ENCODE measurements around the gene CDH13. TPM values are rescaled to one million over a fixed set of nuclear protein-coding genes. Genes with fewer than 3 reads are reported as not detected.

The CDH13 gene
- total and polyA plus RNA-seq, 10 of the 15 experiments (the other 5 are each of a cell fraction or from before 2014, with no cell fraction given), result under 0.01 to 0.05 TPM; not detected in 8

DNA sequence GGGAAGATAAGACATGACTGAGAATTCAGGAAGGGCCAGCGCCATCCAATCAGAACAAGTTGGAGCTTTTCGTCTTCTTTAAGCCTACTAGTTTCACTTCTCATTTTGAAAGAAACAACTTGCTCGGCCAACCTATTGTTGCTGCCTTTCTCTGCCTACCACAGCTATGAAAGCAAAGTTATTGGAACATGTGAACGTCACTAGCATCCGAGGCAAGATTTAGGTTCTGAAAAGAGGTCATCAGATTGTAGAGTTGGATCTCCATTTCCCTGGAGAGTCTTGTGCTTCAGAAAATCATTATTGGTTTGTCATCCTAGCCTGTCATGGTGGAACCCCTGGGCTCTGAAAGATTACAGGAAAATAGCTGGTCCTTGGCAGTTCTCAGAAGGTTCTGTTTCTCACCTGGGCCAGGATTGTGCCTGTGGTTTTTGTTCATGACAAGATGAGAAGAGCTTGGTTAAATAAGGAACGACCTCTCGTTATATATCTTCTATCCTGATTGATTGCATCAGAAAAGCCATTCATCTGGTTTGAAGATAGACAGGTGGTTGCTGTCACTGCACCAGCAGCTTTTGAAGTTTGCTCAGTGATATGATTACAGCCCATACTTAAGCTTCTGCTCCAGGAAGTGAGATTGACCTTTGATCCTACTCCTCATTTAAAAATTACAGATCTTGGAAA, 25.3 kb downstream of the CDH13 start (continued):
- TF ChIP-seq POU2F2 (IDR thresholded peaks at IDR 0.05; ENCODE audit: borderline replicate concordance, low read depth, low read length) (no peak), ATF7 (IDR thresholded peaks at IDR 0.05; ENCODE audit: low read depth) (peak; percentile 56), BACH1 (IDR thresholded peaks at IDR 0.05; ENCODE audit: borderline replicate concordance) (no peak), POLR2A (IDR thresholded peaks at IDR 0.05; ENCODE audit: low read depth, low read length) (peak; percentile 44), ETV6 (conservative IDR thresholded peaks at IDR 0.05 in 1 of 2, IDR thresholded peaks at IDR 0.05 in 1 of 2; ENCODE audit: borderline replicate concordance in 1 of 2, low read depth in 1 of 2) (no peak), MXI1 (IDR thresholded peaks at IDR 0.05; ENCODE audit: low read depth, low read length) (no peak), SUPT20H (IDR thresholded peaks at IDR 0.05; ENCODE audit: borderline replicate concordance, control insufficient read depth, low read depth, low read length) (no peak), NFYA (IDR thresholded peaks at IDR 0.05; ENCODE audit: borderline replicate concordance, low read depth, low read length) (peak; percentile 88), RAD51 (IDR thresholded peaks at IDR 0.05) (no peak)
- TF ChIP-seq, protein P1, sequence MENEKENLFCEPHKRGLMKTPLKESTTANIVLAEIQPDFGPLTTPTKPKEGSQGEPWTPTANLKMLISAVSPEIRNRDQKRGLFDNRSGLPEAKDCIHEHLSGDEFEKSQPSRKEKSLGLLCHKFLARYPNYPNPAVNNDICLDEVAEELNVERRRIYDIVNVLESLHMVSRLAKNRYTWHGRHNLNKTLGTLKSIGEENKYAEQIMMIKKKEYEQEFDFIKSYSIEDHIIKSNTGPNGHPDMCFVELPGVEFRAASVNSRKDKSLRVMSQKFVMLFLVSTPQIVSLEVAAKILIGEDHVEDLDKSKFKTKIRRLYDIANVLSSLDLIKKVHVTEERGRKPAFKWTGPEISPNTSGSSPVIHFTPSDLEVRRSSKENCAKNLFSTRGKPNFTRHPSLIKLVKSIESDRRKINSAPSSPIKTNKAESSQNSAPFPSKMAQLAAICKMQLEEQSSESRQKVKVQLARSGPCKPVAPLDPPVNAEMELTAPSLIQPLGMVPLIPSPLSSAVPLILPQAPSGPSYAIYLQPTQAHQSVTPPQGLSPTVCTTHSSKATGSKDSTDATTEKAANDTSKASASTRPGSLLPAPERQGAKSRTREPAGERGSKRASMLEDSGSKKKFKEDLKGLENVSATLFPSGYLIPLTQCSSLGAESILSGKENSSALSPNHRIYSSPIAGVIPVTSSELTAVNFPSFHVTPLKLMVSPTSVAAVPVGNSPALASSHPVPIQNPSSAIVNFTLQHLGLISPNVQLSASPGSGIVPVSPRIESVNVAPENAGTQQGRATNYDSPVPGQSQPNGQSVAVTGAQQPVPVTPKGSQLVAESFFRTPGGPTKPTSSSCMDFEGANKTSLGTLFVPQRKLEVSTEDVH (IDR thresholded peaks at IDR 0.05; ENCODE audit: low read depth, partially characterized antibody), result no peak
- TF ChIP-seq, protein P2, sequence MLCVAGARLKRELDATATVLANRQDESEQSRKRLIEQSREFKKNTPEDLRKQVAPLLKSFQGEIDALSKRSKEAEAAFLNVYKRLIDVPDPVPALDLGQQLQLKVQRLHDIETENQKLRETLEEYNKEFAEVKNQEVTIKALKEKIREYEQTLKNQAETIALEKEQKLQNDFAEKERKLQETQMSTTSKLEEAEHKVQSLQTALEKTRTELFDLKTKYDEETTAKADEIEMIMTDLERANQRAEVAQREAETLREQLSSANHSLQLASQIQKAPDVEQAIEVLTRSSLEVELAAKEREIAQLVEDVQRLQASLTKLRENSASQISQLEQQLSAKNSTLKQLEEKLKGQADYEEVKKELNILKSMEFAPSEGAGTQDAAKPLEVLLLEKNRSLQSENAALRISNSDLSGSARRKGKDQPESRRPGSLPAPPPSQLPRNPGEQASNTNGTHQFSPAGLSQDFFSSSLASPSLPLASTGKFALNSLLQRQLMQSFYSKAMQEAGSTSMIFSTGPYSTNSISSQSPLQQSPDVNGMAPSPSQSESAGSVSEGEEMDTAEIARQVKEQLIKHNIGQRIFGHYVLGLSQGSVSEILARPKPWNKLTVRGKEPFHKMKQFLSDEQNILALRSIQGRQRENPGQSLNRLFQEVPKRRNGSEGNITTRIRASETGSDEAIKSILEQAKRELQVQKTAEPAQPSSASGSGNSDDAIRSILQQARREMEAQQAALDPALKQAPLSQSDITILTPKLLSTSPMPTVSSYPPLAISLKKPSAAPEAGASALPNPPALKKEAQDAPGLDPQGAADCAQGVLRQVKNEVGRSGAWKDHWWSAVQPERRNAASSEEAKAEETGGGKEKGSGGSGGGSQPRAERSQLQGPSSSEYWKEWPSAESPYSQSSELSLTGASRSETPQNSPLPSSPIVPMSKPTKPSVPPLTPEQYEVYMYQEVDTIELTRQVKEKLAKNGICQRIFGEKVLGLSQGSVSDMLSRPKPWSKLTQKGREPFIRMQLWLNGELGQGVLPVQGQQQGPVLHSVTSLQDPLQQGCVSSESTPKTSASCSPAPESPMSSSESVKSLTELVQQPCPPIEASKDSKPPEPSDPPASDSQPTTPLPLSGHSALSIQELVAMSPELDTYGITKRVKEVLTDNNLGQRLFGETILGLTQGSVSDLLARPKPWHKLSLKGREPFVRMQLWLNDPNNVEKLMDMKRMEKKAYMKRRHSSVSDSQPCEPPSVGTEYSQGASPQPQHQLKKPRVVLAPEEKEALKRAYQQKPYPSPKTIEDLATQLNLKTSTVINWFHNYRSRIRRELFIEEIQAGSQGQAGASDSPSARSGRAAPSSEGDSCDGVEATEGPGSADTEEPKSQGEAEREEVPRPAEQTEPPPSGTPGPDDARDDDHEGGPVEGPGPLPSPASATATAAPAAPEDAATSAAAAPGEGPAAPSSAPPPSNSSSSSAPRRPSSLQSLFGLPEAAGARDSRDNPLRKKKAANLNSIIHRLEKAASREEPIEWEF (IDR thresholded peaks at IDR 0.05; ENCODE audit: insufficient replicate concordance, low read depth, low read length), result no peak
- TF ChIP-seq, protein P3, sequence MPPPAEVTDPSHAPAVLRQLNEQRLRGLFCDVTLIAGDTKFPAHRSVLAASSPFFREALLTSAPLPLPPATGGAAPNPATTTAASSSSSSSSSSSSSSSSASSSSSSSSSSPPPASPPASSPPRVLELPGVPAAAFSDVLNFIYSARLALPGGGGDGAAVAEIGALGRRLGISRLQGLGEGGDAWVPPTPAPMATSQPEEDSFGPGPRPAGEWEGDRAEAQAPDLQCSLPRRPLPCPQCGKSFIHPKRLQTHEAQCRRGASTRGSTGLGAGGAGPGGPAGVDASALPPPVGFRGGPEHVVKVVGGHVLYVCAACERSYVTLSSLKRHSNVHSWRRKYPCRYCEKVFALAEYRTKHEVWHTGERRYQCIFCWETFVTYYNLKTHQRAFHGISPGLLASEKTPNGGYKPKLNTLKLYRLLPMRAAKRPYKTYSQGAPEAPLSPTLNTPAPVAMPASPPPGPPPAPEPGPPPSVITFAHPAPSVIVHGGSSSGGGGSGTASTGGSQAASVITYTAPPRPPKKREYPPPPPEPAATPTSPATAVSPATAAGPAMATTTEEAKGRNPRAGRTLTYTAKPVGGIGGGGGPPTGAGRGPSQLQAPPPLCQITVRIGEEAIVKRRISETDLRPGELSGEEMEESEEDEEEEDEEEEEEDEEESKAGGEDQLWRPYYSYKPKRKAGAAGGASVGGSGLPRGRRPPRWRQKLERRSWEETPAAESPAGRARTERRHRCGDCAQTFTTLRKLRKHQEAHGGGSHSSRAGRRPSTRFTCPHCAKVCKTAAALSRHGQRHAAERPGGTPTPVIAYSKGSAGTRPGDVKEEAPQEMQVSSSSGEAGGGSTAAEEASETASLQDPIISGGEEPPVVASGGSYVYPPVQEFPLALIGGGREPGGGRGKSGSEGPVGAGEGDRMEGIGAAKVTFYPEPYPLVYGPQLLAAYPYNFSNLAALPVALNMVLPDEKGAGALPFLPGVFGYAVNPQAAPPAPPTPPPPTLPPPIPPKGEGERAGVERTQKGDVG (CRISPR knock-in tag; IDR thresholded peaks at IDR 0.05), result no peak
- TF ChIP-seq, protein P4, sequence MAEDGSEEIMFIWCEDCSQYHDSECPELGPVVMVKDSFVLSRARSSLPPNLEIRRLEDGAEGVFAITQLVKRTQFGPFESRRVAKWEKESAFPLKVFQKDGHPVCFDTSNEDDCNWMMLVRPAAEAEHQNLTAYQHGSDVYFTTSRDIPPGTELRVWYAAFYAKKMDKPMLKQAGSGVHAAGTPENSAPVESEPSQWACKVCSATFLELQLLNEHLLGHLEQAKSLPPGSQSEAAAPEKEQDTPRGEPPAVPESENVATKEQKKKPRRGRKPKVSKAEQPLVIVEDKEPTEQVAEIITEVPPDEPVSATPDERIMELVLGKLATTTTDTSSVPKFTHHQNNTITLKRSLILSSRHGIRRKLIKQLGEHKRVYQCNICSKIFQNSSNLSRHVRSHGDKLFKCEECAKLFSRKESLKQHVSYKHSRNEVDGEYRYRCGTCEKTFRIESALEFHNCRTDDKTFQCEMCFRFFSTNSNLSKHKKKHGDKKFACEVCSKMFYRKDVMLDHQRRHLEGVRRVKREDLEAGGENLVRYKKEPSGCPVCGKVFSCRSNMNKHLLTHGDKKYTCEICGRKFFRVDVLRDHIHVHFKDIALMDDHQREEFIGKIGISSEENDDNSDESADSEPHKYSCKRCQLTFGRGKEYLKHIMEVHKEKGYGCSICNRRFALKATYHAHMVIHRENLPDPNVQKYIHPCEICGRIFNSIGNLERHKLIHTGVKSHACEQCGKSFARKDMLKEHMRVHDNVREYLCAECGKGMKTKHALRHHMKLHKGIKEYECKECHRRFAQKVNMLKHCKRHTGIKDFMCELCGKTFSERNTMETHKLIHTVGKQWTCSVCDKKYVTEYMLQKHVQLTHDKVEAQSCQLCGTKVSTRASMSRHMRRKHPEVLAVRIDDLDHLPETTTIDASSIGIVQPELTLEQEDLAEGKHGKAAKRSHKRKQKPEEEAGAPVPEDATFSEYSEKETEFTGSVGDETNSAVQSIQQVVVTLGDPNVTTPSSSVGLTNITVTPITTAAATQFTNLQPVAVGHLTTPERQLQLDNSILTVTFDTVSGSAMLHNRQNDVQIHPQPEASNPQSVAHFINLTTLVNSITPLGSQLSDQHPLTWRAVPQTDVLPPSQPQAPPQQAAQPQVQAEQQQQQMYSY (CRISPR knock-in tag; IDR thresholded peaks at IDR 0.05), result no peak
